ENCODE data around the gene TECPR1. TPM values are rescaled to one million over a fixed set of nuclear protein-coding genes. Genes with fewer than 3 reads are reported as not detected.

TECPR1 gene
- total RNA-seq, 1 donor from 2014 or later, result 15.1 TPM

DNA sequence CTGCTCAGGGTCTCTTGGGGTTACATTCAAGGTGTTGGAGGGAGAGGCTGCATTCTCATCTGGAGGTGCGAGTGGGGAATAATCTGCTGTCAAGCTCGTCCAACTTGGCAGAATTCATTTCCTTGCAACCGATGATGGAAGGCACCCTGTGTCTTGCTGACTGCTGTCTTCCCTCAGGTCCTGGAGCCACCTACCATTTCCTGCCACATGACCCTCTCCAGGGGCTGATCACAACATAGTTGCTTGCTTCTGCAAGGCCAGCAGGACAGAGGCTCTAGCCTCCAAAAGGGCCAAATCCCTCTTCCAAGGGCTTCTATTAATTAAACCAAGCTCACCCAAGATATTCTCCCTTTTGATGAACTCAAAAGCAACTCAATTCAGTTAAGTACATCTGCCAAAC lies 15.3 kb upstream of the TECPR1 start:
- Histone ChIP-seq H3K4me3 (ENCODE audit: low read length in 3 of 3) (no peak overlapping the region), H3K9me3 (ENCODE audit: control insufficient read depth in 3 of 3, low read length in 3 of 3) (peaks cover 0 to 4% (median 0%) of the 10 kb centered on the region in 3 donors), H3K27ac (ENCODE audit: low read depth, low read length) (no peak overlapping the region), H3K9ac (ENCODE audit: low read depth in 1 of 3, low read length in 3 of 3) (no peak overlapping the region), H3K4me1 (ENCODE audit: control insufficient read depth in 3 of 3, insufficient read depth in 3 of 3, low read length in 3 of 3) (no peaks in the 10 kb centered on the region), H3K27me3 (ENCODE audit: control insufficient read depth in 3 of 3, insufficient read depth in 3 of 3, low read length in 3 of 3) (no peaks in the 10 kb centered on the region), H3K36me3 (ENCODE audit: control insufficient read depth in 3 of 3, insufficient read depth in 3 of 3, low read length in 3 of 3) (peaks cover 0 to 3% (median 2%) of the 10 kb centered on the region in 3 donors)

DNA sequence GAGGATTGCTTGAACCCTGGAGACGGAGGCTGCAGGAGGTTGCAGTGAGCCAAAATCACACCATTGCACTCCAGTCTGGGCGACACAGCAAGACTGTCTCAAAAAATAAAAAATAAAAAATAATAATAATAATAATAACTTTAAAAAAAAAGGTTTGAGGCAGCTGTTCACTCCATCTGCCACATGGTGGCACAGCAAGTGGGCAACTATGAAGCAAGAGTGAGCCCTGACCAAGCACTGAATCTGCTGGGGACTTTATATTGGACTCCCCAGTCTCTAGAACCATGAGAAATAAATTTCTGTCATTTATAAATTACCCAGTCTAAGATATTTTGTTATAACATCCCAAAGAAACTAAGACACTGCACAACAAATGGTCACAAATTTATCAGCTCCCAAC lies 14.8 kb upstream of the TECPR1 start:
- Histone ChIP-seq H3K27me3 (ENCODE audit: control insufficient read depth in 3 of 3, insufficient read depth in 3 of 3, low read length in 3 of 3) (no peaks in the 10 kb centered on the region), H3K27ac (ENCODE audit: low read depth, low read length) (no peak overlapping the region), H3K9me3 (ENCODE audit: control insufficient read depth in 3 of 3, low read length in 3 of 3) (peaks cover 0 to 4% (median 0%) of the 10 kb centered on the region in 3 donors), H3K4me3 (ENCODE audit: low read length in 3 of 3) (no peak overlapping the region), H3K9ac (ENCODE audit: low read depth in 1 of 3, low read length in 3 of 3) (no peak overlapping the region), H3K36me3 (ENCODE audit: control insufficient read depth in 3 of 3, insufficient read depth in 3 of 3, low read length in 3 of 3) (peaks cover under 1 to 3% (median 2%) of the 10 kb centered on the region in 3 donors), H3K4me1 (ENCODE audit: control insufficient read depth in 3 of 3, insufficient read depth in 3 of 3, low read length in 3 of 3) (no peaks in the 10 kb centered on the region)

DNA sequence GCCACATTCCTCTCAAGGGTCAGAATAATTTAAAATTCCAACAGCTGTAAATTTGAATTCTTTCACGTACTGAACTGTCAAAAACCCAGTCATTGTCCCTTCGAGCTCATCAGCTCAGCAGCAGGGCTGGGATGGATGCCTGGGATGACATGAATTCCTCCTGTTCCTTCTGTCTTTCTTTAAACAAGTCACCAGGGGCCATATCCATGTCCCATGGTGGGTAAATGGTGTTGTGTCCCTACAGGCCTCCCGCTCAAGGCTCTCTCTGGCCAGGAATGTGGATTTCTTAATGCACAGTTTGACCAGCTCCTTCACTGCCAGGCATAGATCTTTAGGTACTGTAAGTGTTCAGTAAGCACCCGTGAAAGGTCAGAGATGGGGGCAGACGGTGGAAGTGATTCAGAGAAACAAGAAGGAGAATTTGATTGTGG lies 13.8 kb upstream of the TECPR1 start:
- no peak overlapping the region for H3K27ac ChIP-seq (ENCODE audit: low read depth, low read length)
- H3K4me1 ChIP-seq (ENCODE audit: control insufficient read depth in 3 of 3, insufficient read depth in 3 of 3, low read length in 3 of 3), result no peaks in the 10 kb centered on the region
- peaks cover 3 to 6% (median 4%) of the 10 kb centered on the region in 3 donors for H3K36me3 ChIP-seq (ENCODE audit: control insufficient read depth in 3 of 3, insufficient read depth in 3 of 3, low read length in 3 of 3)
- H3K9ac ChIP-seq (ENCODE audit: low read depth in 1 of 3, low read length in 3 of 3), result no peak overlapping the region
- H3K4me3 ChIP-seq (ENCODE audit: low read length in 3 of 3), result no peak overlapping the region
- peaks cover 0 to 4% (median 0%) of the 10 kb centered on the region in 3 donors for H3K9me3 ChIP-seq (ENCODE audit: control insufficient read depth in 3 of 3, low read length in 3 of 3)
- no peaks in the 10 kb centered on the region for H3K27me3 ChIP-seq (ENCODE audit: control insufficient read depth in 3 of 3, insufficient read depth in 3 of 3, low read length in 3 of 3)

DNA sequence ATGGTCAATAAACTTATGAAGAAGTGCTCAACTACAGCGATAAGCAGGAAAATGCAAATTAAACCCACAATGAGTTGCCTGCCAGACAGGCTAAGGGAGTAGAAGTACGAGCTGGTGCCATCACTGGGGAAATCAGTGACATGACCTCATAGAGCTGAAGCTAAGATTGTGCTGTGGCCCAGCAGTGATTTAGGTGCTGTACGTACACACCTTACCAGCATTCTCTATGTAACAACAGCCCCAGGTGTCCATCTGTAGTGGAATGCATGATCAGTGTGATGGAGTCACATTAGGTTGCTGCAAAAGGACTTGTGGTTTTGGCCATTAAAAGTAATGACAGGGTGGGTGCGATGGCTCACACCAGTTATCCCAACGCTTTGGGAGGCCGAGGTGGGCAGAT lies 5.7 kb upstream of the TECPR1 start:
- Histone ChIP-seq H3K4me1 (ENCODE audit: control insufficient read depth in 3 of 3, insufficient read depth in 3 of 3, low read length in 3 of 3) (peaks cover 6 to 8% (median 8%) of the 10 kb centered on the region in 3 donors), H3K9ac (ENCODE audit: low read depth in 1 of 3, low read length in 3 of 3) (no peak overlapping the region), H3K27me3 (ENCODE audit: control insufficient read depth in 3 of 3, insufficient read depth in 3 of 3, low read length in 3 of 3) (no peaks in the 10 kb centered on the region), H3K36me3 (ENCODE audit: control insufficient read depth in 3 of 3, insufficient read depth in 3 of 3, low read length in 3 of 3) (peaks cover 9 to 15% (median 9%) of the 10 kb centered on the region in 3 donors), H3K4me3 (ENCODE audit: low read length in 3 of 3) (no peak overlapping the region), H3K9me3 (ENCODE audit: control insufficient read depth in 3 of 3, low read length in 3 of 3) (no peaks in the 10 kb centered on the region), H3K27ac (ENCODE audit: low read depth, low read length) (no peak overlapping the region)

DNA sequence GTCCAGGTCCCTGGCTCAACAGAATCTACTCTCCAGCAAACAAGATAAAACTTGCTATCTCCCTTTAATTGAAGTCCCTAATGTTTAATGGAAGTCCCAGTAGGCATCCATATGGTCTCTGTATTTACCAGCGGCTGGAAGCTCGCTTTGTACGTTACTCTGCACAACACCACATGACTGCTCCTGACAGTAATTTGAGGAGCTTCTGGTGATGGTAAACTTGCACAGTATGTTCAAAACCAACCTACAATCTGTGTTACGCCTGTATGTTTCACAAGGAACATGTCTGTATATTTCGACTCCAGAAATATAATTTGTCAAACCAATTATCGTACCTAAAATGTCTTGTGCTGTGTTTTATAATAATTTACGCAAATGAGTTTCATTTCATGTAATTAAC lies 4.4 kb upstream of the TECPR1 start:
- H3K4me3 ChIP-seq (ENCODE audit: low read length in 3 of 3), result no peak overlapping the region
- H3K4me1 ChIP-seq (ENCODE audit: control insufficient read depth in 3 of 3, insufficient read depth in 3 of 3, low read length in 3 of 3), result peaks cover 12 to 19% (median 15%) of the 10 kb centered on the region in 3 donors
- no peaks in the 10 kb centered on the region for H3K9me3 ChIP-seq (ENCODE audit: control insufficient read depth in 3 of 3, low read length in 3 of 3)
- peaks cover 6 to 10% (median 9%) of the 10 kb centered on the region in 3 donors for H3K36me3 ChIP-seq (ENCODE audit: control insufficient read depth in 3 of 3, insufficient read depth in 3 of 3, low read length in 3 of 3)
- no peak overlapping the region for H3K9ac ChIP-seq (ENCODE audit: low read depth in 1 of 3, low read length in 3 of 3)
- H3K27me3 ChIP-seq (ENCODE audit: control insufficient read depth in 3 of 3, insufficient read depth in 3 of 3, low read length in 3 of 3), result no peaks in the 10 kb centered on the region
- H3K27ac ChIP-seq (ENCODE audit: low read depth, low read length), result no peak overlapping the region

DNA sequence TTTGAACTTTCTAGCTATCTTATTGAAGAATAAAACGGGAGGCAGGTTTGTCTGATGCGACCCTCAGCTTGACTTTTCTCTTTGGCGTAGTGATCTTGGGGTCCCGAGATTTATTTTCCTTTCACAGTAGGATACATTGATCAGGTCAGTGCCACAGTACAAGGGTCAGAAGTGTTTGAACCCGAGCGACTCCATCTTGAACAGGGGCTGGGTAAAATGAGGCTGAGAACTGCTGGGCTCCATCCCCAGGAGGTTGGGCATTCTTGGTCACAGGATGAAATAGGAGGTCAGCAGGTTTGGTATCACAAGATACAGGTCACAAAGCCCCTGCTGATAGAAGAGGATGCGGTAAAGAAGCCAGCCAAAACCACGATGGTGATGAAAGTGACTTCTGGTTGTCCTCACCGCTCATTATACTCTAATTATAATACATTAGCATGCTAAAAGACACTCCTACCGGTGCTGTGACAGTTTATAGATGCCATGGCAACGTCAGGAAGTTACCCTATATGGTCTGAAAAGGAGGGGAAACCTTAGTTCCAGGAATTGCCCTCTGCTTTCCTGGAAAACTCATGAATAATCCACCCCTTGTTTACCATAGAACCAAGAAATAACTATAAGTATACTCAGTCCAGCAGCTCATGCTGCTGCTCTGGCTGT lies 3.0 kb upstream of the TECPR1 start:
- Histone ChIP-seq H3K4me1 (ENCODE audit: control insufficient read depth in 3 of 3, insufficient read depth in 3 of 3, low read length in 3 of 3) (peaks cover 19 to 26% (median 21%) of the 10 kb centered on the region in 3 donors), H3K9ac (ENCODE audit: low read depth in 1 of 3, low read length in 3 of 3) (no peak overlapping the region), H3K27me3 (ENCODE audit: control insufficient read depth in 3 of 3, insufficient read depth in 3 of 3, low read length in 3 of 3) (no peaks in the 10 kb centered on the region), H3K4me3 (ENCODE audit: low read length in 3 of 3) (no peak overlapping the region), H3K36me3 (ENCODE audit: control insufficient read depth in 3 of 3, insufficient read depth in 3 of 3, low read length in 3 of 3) (peaks cover 6 to 9% (median 9%) of the 10 kb centered on the region in 3 donors), H3K9me3 (ENCODE audit: control insufficient read depth in 3 of 3, low read length in 3 of 3) (no peaks in the 10 kb centered on the region), H3K27ac (ENCODE audit: low read depth, low read length) (no peak overlapping the region)

DNA sequence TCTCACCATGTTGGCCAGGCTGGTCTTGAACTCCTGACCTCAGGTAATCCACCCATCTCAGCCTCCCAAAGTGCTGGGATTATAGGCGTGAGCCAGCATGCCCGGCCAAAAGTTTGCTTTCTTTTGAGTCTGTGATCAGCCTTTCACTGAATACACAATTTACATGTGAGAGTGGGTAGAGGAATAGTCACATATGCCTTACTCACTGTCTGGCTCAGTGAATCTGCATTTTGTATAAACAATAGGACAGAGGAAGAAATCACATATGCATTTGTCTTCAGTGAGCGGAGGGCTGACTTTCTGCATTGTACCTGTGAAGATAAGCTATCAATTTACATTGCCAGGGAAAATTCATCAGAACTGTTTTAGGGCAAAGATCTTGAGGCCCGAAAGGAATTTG lies 2.5 kb upstream of the TECPR1 start:
- Histone ChIP-seq H3K36me3 (ENCODE audit: control insufficient read depth in 3 of 3, insufficient read depth in 3 of 3, low read length in 3 of 3) (peaks cover 6 to 9% (median 9%) of the 10 kb centered on the region in 3 donors), H3K9ac (ENCODE audit: low read depth in 1 of 3, low read length in 3 of 3) (no peak overlapping the region), H3K27ac (ENCODE audit: low read depth, low read length) (no peak overlapping the region), H3K27me3 (ENCODE audit: control insufficient read depth in 3 of 3, insufficient read depth in 3 of 3, low read length in 3 of 3) (no peaks in the 10 kb centered on the region), H3K4me1 (ENCODE audit: control insufficient read depth in 3 of 3, insufficient read depth in 3 of 3, low read length in 3 of 3) (peaks cover 19 to 26% (median 21%) of the 10 kb centered on the region in 3 donors), H3K4me3 (ENCODE audit: low read length in 3 of 3) (no peak overlapping the region), H3K9me3 (ENCODE audit: control insufficient read depth in 3 of 3, low read length in 3 of 3) (no peaks in the 10 kb centered on the region)

DNA sequence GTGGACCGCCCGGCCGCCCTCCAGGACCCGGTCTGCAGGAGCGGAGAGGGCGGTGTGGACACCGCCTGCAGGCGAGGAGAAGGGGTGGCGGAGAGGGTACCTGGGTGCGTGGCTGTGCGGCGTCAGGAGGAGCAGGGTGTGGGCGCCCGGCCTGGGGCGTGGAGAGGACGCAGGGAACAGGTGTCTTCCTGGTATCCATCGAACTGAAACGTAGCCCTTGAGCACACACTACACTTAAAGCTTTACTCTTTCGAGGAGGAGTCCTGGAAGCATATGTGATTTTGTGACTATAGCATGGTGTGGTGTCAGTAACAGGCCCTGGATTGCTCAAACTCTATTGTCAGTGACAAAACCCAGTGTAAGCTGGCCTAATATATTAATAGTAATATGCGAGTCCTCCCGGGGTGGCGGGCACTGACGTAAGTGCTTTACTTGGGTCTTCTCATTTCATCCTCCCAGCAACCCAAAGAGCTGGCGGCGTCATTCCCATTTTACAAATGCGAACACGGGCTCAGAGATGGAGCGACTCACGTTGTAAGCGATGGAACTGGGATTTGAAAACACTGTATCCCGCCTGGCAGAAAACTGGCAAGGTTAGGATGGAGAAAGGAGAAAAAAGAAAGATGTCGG lies 508 bp upstream of the TECPR1 start:
- Histone ChIP-seq H3K4me3 (ENCODE audit: low read length in 3 of 3) (peak overlapping the region; percentile 91 to 94 (median 92)), H3K27me3 (ENCODE audit: control insufficient read depth in 3 of 3, insufficient read depth in 3 of 3, low read length in 3 of 3) (no peaks in the 10 kb centered on the region), H3K9me3 (ENCODE audit: control insufficient read depth in 3 of 3, low read length in 3 of 3) (no peaks in the 10 kb centered on the region), H3K4me1 (ENCODE audit: control insufficient read depth in 3 of 3, insufficient read depth in 3 of 3, low read length in 3 of 3) (peaks cover 21 to 30% (median 23%) of the 10 kb centered on the region in 3 donors), H3K36me3 (ENCODE audit: control insufficient read depth in 3 of 3, insufficient read depth in 3 of 3, low read length in 3 of 3) (peaks cover 6 to 9% (median 7%) of the 10 kb centered on the region in 3 donors), H3K9ac (ENCODE audit: low read depth in 1 of 3, low read length in 3 of 3) (peak overlapping the region; percentile 87 to 89 (median 89)), H3K27ac (ENCODE audit: low read depth, low read length) (peak overlapping the region; percentile 64)

DNA sequence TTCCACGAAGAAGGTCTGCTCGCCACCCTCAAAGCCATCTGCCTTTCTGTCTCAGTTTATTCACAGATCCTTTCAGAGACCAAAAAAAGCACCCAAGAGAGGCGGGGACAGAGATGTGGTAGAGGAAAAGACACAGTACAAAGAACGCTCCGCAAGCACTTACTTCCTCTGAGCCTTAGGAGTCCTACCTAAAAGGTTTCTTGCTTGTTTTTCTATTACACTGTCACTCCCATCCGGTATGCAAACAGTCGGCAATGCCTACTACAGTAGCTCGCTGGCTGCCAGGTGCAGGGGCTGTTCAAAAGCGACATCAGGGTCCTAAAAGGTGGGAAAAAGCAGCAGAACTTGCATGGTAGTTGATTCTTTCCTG lies 816 bp downstream of the TECPR1 start:
- H3K27me3 ChIP-seq (ENCODE audit: control insufficient read depth in 3 of 3, insufficient read depth in 3 of 3, low read length in 3 of 3), result no peaks in the 10 kb centered on the region
- peaks cover 0 to 4% (median under 1%) of the 10 kb centered on the region in 3 donors for H3K36me3 ChIP-seq (ENCODE audit: control insufficient read depth in 3 of 3, insufficient read depth in 3 of 3, low read length in 3 of 3)
- H3K4me3 ChIP-seq (ENCODE audit: low read length in 3 of 3), result peak overlapping the region; percentile 90 to 92 (median 91)
- no peaks in the 10 kb centered on the region for H3K9me3 ChIP-seq (ENCODE audit: control insufficient read depth in 3 of 3, low read length in 3 of 3)
- peak overlapping the region; percentile 75 for H3K27ac ChIP-seq (ENCODE audit: low read depth, low read length)
- H3K4me1 ChIP-seq (ENCODE audit: control insufficient read depth in 3 of 3, insufficient read depth in 3 of 3, low read length in 3 of 3), result peaks cover 21 to 30% (median 23%) of the 10 kb centered on the region in 3 donors
- H3K9ac ChIP-seq (ENCODE audit: low read depth in 1 of 3, low read length in 3 of 3), result peak overlapping the region; percentile 87 to 89 (median 89)

DNA sequence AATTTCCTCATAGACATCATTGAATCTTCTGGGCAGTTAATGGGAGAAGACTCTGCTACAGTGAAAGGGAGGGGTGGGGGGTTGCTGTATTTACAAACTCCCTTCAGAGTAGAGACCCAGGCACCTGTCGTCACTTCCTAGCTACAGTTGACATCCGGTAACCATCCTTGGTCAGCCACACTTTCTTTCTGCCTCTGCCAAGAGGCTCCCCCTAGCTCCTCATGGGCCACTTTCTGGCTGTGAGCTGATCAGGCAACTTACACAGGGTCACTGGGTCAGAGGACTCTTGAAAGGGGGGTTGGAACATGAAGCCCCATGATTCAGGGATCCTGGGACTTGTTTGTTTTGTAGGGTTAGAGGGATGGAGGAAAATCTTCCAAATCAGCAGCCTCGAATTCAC lies 1.2 kb downstream of the TECPR1 start:
- Histone ChIP-seq H3K27me3 (ENCODE audit: control insufficient read depth in 3 of 3, insufficient read depth in 3 of 3, low read length in 3 of 3) (no peaks in the 10 kb centered on the region), H3K4me1 (ENCODE audit: control insufficient read depth in 3 of 3, insufficient read depth in 3 of 3, low read length in 3 of 3) (peaks cover 21 to 30% (median 23%) of the 10 kb centered on the region in 3 donors), H3K36me3 (ENCODE audit: control insufficient read depth in 3 of 3, insufficient read depth in 3 of 3, low read length in 3 of 3) (peaks cover 0 to 4% (median 0%) of the 10 kb centered on the region in 3 donors), H3K4me3 (ENCODE audit: low read length in 3 of 3) (peak overlapping the region; percentile 20 to 90 (median 22)), H3K27ac (ENCODE audit: low read depth, low read length) (no peak overlapping the region), H3K9me3 (ENCODE audit: control insufficient read depth in 3 of 3, low read length in 3 of 3) (no peaks in the 10 kb centered on the region), H3K9ac (ENCODE audit: low read depth in 1 of 3, low read length in 3 of 3) (no peak overlapping the region)
